HepG2 (cell line): Measurements from ENCODE around the gene PRRT1B. TPM values are rescaled to one million over a fixed set of nuclear protein-coding genes. Genes with fewer than 3 reads are reported as not detected.

Source experiments
- ISX ChIP-seq: sonication (generic); formaldehyde crosslinking; conservative IDR thresholded peaks from 2 replicates; pipeline ENCODE4 v1.5.0; 2020; ENCODE audit warnings: missing genetic modification reagents
- KLF15 ChIP-seq: sonication (generic); formaldehyde crosslinking; IDR thresholded peaks from 2 replicates; pipeline ENCODE4 v1.8.1; 2023; ENCODE audit warnings: borderline replicate concordance, mild to moderate bottlenecking, inconsistent platforms, missing genetic modification reagents, mixed read lengths
- SALL1 ChIP-seq: sonication (generic); formaldehyde crosslinking; IDR thresholded peaks from 2 replicates; pipeline ENCODE4 v1.8.0; 2022; ENCODE audit warnings: mild to moderate bottlenecking, missing genetic modification reagents
- STAT6 ChIP-seq: sonication (generic); formaldehyde crosslinking; IDR thresholded peaks from 2 replicates; pipeline ENCODE4 v1.4.0; 2020; ENCODE audit warnings: missing genetic modification reagents, mild to moderate bottlenecking, borderline replicate concordance
- ZBTB49 ChIP-seq: sonication (generic); formaldehyde crosslinking; IDR thresholded peaks from 2 replicates; pipeline ENCODE4 v1.4.0; 2020; ENCODE audit warnings: missing genetic modification reagents, borderline replicate concordance
- ZNF142 ChIP-seq: sonication (generic); formaldehyde crosslinking; IDR thresholded peaks from 2 replicates; pipeline ENCODE4 v1.4.0; 2020; ENCODE audit warnings: missing genetic modification reagents
- ZNF331 ChIP-seq: sonication (generic); formaldehyde crosslinking; IDR thresholded peaks from 2 replicates; pipeline ENCODE4 v1.4.0; 2020; ENCODE audit warnings: missing genetic modification reagents
- ZNF687 ChIP-seq: sonication (generic); formaldehyde crosslinking; IDR thresholded peaks from 2 replicates; pipeline ENCODE4 v1.5.1; 2020; ENCODE audit warnings: mild to moderate bottlenecking, missing genetic modification reagents, moderate library complexity
- polyA plus RNA-seq, 8 experiments: library from polyadenylated mRNA; depleted of rRNA in 3 of 8; stranded (reverse) in 7 of 8; unstranded in 1 of 8; fragments of >200 nt; fragmentation: Illumina TruSeq in 4 of 8; extraction: Trizol in 4 of 8; gene quantifications; 2 replicates each; pipeline versions ENCODE4 v1.2.1 to v1.2.3, GENCODE V29; 2011 to 2016; ENCODE audit warnings: low read depth in 4 of 8, missing spikeins in 1 of 8, mixed read lengths in 1 of 8; ENCODE audit not compliant: insufficient read depth in 1 of 8
- total RNA-seq, 5 experiments: library from RNA; depleted of rRNA; stranded (reverse); fragments of >200 nt; fragmentation: Illumina TruSeq; extraction: Trizol; gene quantifications; 2 replicates each; pipeline ENCODE4 v1.2.3, GENCODE V29; 2016; ENCODE audit warnings: low read depth in 1 of 5
- TF ChIP-seq, protein P1 (sequence below): sonication (generic); formaldehyde crosslinking; IDR thresholded peaks from 2 replicates; pipeline ENCODE4 v1.5.1; 2020; ENCODE audit warnings: missing genetic modification reagents, mild to moderate bottlenecking, borderline replicate concordance

Gene PRRT1B
- total and polyA plus RNA-seq, 2 of the 13 experiments (the other 11 are each of a cell fraction or from before 2014, with no cell fraction given) = not detected

DNA sequence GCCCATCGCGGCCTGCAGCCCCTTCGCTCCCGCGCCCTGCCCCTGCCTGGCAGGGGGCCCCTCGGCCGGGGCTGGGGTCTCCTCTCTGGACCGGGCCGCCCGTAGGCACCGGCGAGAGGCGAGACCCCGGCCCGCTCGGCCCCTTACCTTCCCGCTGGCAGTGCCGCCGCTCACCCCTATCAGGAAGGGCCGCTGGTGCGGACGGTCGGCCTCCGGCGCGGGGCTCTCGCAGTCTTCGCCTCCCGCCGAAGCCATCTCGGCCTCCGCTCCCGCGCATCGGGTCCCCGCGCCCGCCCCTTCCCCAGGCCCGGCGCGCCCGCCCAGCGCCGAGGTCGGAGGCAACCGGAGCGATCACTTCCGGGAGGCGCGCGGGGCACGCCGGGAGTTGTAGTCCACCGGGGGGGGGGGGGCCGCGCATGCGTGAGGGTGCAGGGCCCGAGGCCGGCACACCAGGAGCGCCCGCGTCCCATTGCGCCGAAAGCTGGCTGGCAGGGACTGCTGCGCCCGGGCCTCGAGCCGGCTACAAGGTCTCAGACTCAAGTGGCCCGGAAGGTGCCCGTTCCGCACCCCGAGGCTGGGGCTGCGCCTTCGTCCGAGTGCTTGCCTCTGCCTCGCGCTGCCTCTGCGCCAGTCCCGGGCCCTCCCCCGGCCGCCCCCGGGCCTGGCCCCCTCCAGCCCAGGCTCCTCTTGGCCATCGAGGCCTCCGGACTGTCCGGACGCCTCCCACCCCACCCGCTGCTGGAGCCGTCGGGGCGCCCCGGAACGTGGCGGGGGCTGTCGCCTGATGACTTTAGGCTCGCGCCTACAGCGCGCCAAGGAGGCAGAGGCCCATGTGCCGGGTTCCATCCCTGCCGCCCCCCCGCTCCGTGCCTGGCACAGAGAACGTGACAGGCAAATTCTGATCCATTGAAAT, 14.1 kb upstream of the PRRT1B start, which contains the start of gene UCK1 (continued):
- TF ChIP-seq KLF15 (CRISPR knock-in tag) = 0 out of 2 replicates have a peak, but pooled peaks have one; percentile 2
- TF ChIP-seq ISX (CRISPR knock-in tag) = no peak
- peak; percentile 50; the same call in 1 of the 2 replicates for TF ChIP-seq SALL1
- TF ChIP-seq ZBTB49 (CRISPR knock-in tag) = no peak
- 0 out of 2 replicates have a peak, but pooled peaks have one; percentile 14 for TF ChIP-seq ZNF331 (CRISPR knock-in tag)
- TF ChIP-seq ZNF687 (CRISPR knock-in tag) = peak; percentile 55; the same call in 1 of the 2 replicates
- TF ChIP-seq, protein P1, sequence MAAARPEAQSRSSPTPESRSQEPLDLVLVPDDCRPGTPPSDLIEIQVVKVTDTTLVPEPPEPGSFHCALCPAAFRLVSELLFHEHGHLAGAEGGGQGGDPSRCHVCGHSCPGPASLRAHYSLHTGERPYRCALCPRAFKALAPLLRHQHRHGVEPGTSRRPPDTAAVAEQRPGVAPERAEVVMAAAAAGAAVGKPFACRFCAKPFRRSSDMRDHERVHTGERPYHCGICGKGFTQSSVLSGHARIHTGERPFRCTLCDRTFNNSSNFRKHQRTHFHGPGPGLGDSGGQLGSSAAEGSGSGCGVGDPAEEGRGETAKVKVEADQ = no peak
- TF ChIP-seq STAT6 = no peak
- no peak for TF ChIP-seq ZNF142 (CRISPR knock-in tag)
